ENCODE measurements around the gene BCAT1.
"Not testable (repeated sequence)": the region's sequence is repeated elsewhere in the genome, so short reads cannot be mapped to it uniquely, and the experiment has no call there.

The BCAT1 gene

DNA sequence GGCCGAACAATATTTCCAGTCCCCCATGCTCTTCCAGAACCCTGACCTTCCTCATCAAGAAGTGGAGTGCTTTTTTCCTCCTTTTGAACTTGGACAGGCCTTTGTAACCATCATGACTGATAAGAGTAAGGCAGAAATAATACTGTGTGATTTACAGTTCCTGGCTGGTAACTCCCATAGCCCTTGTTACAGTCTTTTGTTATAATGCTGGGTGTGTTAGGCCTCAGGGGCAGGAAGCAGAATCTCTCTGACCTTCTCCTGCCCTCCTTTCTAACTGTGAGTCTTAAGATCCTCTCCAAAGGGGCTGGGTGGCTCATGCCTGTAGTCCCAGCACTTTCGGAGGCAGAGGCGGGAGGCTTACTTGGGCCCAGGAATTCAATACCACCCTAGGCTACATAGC is 59.5 kb downstream of the BCAT1 start:
- no peaks in the 10 kb centered on the region for H3K9me3 Mint-ChIP-seq
- H3K27me3 Mint-ChIP-seq = no peaks in the 10 kb centered on the region
- H3K27ac Mint-ChIP-seq = no peak overlapping the region
- H3K4me3 Mint-ChIP-seq = no peak overlapping the region
- CTCF ChIA-PET = no interaction called here
- H3K4me1 Mint-ChIP-seq = no peaks in the 10 kb centered on the region
- DNase-seq = no peak
- H3K36me3 Mint-ChIP-seq = no peaks in the 10 kb centered on the region

DNA sequence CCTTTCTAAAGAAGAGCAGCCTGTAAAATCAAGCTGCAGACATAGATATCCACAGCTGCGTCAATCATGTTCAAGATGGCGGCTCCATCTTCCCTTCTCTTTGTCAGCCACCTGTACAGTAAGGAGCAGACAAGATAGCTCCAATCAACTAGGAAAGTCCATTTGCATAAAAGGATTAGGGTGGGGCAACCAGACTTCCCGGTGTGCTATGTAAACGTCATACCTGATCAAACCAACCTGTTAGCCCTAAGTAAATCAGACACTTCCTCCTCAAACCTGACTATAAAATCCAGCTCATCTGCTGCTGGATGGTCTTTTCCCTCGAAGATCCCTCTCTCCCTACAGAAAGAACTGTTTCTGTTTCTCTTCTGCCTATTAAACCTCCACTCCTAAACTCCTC is 60.1 kb downstream of the BCAT1 start:
- Mint-ChIP-seq H3K4me1 (no peaks in the 10 kb centered on the region), H3K4me3 (no peak overlapping the region), H3K9me3 (no peaks in the 10 kb centered on the region), H3K36me3 (no peaks in the 10 kb centered on the region), H3K27me3 (no peaks in the 10 kb centered on the region), H3K27ac (no peak overlapping the region)
- CTCF ChIA-PET = no interaction called here
- DNase-seq = no peak

- no peak for DNase-seq
Measured at GRCh38 chr12:24884911-24885310, 64.0 kb downstream of the BCAT1 start.

GRCh38 chr12:24881724-24882371 is 67.1 kb downstream of the BCAT1 start:
- Mint-ChIP-seq H3K4me3 (no peak overlapping the region), H3K27me3 (no peaks in the 10 kb centered on the region), H3K4me1 (no peaks in the 10 kb centered on the region), H3K36me3 (no peaks in the 10 kb centered on the region), H3K9me3 (no peaks in the 10 kb centered on the region), H3K27ac (no peak overlapping the region)
- DNase-seq = no peak
- CTCF ChIA-PET = no interaction called here

More at GRCh38 chr12:24884911-24885310, 64.0 kb downstream of the BCAT1 start:
- H3K9me3 Mint-ChIP-seq = no peaks in the 10 kb centered on the region
- H3K36me3 Mint-ChIP-seq = no peaks in the 10 kb centered on the region
- H3K4me3 Mint-ChIP-seq = no peak overlapping the region
- no peak overlapping the region for H3K27ac Mint-ChIP-seq
- H3K4me1 Mint-ChIP-seq = no peaks in the 10 kb centered on the region
- CTCF ChIA-PET = interaction anchor here (1.0 kb wide), 1 partner anchor 8 kb away, joined by 3 read pairs; no protein-coding TSS in a partner anchor
- no peaks in the 10 kb centered on the region for H3K27me3 Mint-ChIP-seq

GRCh38 chr12:24881227-24881626 is 67.7 kb downstream of the BCAT1 start:
- Mint-ChIP-seq H3K27ac (no peak overlapping the region), H3K36me3 (no peaks in the 10 kb centered on the region), H3K9me3 (no peaks in the 10 kb centered on the region), H3K4me3 (no peak overlapping the region), H3K27me3 (no peaks in the 10 kb centered on the region), H3K4me1 (no peaks in the 10 kb centered on the region)
- CTCF ChIA-PET = no interaction called here
- no peak for DNase-seq

DNA sequence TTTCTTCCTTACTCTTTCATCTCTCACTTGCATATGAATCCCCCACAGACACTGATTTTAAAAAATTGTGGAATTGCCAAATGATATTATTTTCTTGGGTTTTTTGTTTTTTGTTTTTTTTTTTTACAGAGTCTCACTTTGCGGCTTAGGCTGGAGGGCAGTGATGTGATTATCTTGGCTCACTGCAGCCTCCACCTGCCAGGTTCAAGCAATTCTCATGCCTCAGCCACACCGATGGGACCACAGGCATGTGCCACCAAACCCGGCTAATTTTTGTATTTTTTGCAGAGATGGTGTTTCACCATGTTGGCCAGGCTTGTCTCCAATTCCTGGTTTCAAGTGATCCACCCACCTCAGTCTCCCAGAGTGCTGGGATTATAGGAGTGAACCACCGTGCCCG is 68.2 kb downstream of the BCAT1 start:
- H3K9me3 Mint-ChIP-seq = no peaks in the 10 kb centered on the region
- H3K27ac Mint-ChIP-seq = no peak overlapping the region
- no peaks in the 10 kb centered on the region for H3K36me3 Mint-ChIP-seq
- no peaks in the 10 kb centered on the region for H3K4me1 Mint-ChIP-seq
- H3K27me3 Mint-ChIP-seq = no peaks in the 10 kb centered on the region
- no peak overlapping the region for H3K4me3 Mint-ChIP-seq
- CTCF ChIA-PET = no interaction called here
- no peak for DNase-seq

- Mint-ChIP-seq H3K4me1 (no peaks in the 10 kb centered on the region), H3K27me3 (no peaks in the 10 kb centered on the region), H3K27ac (no peak overlapping the region), H3K36me3 (no peaks in the 10 kb centered on the region), H3K4me3 (no peak overlapping the region), H3K9me3 (no peaks in the 10 kb centered on the region)
- CTCF ChIA-PET = no interaction called here
- no peak for DNase-seq
Measured at GRCh38 chr12:24879644-24880043, 69.3 kb downstream of the BCAT1 start.

DNA sequence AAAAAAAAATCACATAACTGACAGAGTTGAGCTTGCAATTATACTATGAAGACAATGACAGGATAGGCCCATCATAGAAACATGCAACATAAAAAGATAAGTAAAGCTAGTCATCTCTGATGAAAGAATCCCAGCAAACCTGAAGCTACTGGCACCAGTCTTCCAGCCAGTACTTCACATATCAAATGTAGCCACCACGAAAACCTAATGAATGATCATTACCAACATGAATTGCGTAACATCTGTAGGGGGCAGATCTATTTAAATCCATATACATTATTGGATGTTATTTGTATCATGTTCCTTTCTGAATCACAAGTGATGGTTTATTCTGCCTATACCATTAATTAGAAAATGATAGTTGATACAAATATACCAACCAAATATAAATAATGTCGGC is 73.9 kb downstream of the BCAT1 start:
- H3K27me3 Mint-ChIP-seq = no peaks in the 10 kb centered on the region
- CTCF ChIA-PET = no interaction called here
- no peak overlapping the region for H3K4me3 Mint-ChIP-seq
- H3K9me3 Mint-ChIP-seq = no peaks in the 10 kb centered on the region
- no peaks in the 10 kb centered on the region for H3K36me3 Mint-ChIP-seq
- DNase-seq = no peak
- no peak overlapping the region for H3K27ac Mint-ChIP-seq
- H3K4me1 Mint-ChIP-seq = no peaks in the 10 kb centered on the region

DNA sequence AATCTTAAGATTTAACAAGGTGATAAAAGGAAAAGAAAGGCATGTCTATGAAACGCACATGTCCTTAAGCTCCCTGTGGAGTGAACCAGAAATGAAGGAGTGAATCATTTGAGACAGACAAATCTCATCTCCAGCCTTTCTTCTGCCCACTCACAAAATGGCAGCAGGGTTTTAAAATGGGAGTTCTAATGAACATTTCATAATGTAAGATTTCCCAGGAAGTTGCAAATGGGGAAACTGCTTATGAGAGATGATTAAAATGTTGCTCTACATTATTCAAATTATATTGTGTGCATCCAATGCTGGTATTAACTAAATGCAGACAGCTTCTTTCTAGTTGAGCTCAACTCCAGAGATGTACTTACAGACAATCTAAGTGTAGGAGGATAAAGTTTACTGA is 76.7 kb downstream of the BCAT1 start:
- no peak for DNase-seq
- Mint-ChIP-seq H3K27me3 (no peaks in the 10 kb centered on the region), H3K27ac (no peak overlapping the region), H3K4me3 (no peak overlapping the region), H3K4me1 (no peaks in the 10 kb centered on the region), H3K9me3 (no peaks in the 10 kb centered on the region), H3K36me3 (no peaks in the 10 kb centered on the region)
- CTCF ChIA-PET = no interaction called here

DNA sequence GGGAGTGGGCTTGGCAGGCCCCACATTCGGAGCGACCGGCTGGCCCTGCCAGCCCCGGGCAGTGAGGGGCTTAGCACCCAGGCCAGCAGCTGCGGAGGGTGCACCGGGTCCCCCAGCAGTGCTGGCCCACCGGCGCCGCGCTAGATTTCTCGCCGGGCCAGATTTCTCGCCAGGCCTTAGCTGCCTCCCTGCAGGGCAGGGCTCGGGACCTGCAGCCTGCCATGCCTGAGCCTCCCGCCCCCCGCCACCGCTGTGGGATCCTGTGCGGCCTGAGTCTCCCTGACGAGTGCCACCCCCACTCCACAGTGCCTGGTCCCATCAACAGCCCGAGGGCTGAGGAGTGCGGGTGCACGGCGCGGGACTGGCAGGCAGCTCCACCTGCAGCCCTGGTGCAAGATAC is 82.8 kb downstream of the BCAT1 start:
- H3K27me3 Mint-ChIP-seq, CTCF ChIA-PET, H3K27ac Mint-ChIP-seq, H3K36me3 Mint-ChIP-seq, DNase-seq, H3K4me3 Mint-ChIP-seq, H3K4me1 Mint-ChIP-seq, H3K9me3 Mint-ChIP-seq: not testable (repeated sequence)

GRCh38 chr12:24864796-24865125 is 84.1 kb downstream of the BCAT1 start:
- CTCF ChIA-PET = no interaction called here
- Mint-ChIP-seq H3K27me3 (no peaks in the 10 kb centered on the region), H3K27ac (no peak overlapping the region), H3K4me1 (peaks cover 2% of the 10 kb centered on the region), H3K4me3 (no peak overlapping the region), H3K9me3 (peaks cover 2% of the 10 kb centered on the region), H3K36me3 (no peaks in the 10 kb centered on the region)
- DNase-seq = no peak

- no peaks in the 10 kb centered on the region for H3K27me3 Mint-ChIP-seq
- H3K4me1 Mint-ChIP-seq = peaks cover 2% of the 10 kb centered on the region
- no peak for DNase-seq
- H3K36me3 Mint-ChIP-seq = no peaks in the 10 kb centered on the region
- H3K9me3 Mint-ChIP-seq = peaks cover 2% of the 10 kb centered on the region
- H3K27ac Mint-ChIP-seq = no peak overlapping the region
- H3K4me3 Mint-ChIP-seq = no peak overlapping the region
- CTCF ChIA-PET = interaction anchor here (1.5 kb wide), 1 partner anchor 10 kb away, joined by 3 read pairs; no protein-coding TSS in a partner anchor
Measured at GRCh38 chr12:24861766-24862540, 86.9 kb downstream of the BCAT1 start.

DNA sequence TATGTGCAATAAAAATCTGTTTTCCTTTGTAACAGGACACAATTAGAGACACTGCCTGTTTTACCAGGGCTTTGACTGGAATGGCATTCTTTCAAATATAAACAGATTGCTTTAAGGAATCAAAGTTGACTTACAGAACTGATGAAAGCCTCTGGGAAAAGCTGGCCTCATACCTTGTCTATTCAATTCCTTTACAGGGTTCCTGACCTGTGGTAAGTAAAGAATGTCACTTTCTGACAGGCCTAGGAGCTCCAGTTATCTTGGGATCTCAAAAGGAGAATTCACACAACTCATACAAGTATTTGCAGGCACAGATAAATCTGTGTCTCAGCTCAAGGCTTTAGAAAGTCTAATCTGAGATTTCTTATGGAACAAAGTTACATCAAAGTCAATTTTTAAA is 88.4 kb downstream of the BCAT1 start:
- Mint-ChIP-seq H3K9me3 (no peaks in the 10 kb centered on the region), H3K4me1 (peaks cover 2% of the 10 kb centered on the region), H3K4me3 (no peak overlapping the region), H3K27me3 (no peaks in the 10 kb centered on the region), H3K27ac (no peak overlapping the region), H3K36me3 (no peaks in the 10 kb centered on the region)
- CTCF ChIA-PET = no interaction called here
- DNase-seq = no peak

DNA sequence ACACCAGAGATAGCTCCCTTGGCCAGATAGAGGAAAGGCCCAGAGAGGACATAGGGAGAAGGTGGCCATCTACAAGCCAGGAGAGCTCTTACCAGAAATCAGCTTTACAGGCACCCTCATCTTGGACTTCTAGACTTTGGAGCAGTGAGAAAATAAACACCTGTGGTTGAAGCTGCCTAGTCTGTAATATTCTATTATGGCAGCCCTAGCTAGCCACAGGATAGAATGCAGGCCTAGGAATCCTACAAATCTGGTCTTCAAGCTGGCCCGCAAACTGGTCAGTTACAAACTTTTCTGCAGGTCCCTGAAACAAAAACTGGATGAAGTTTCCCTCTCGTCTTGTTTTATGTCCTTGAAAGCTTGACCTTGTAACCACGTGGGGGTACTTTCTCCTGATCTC is 92.4 kb downstream of the BCAT1 start:
- Mint-ChIP-seq H3K9me3 (no peaks in the 10 kb centered on the region), H3K4me3 (no peak overlapping the region), H3K27me3 (no peaks in the 10 kb centered on the region), H3K4me1 (no peaks in the 10 kb centered on the region), H3K36me3 (no peaks in the 10 kb centered on the region), H3K27ac (no peak overlapping the region)
- no peak for DNase-seq
- CTCF ChIA-PET = no interaction called here

DNA sequence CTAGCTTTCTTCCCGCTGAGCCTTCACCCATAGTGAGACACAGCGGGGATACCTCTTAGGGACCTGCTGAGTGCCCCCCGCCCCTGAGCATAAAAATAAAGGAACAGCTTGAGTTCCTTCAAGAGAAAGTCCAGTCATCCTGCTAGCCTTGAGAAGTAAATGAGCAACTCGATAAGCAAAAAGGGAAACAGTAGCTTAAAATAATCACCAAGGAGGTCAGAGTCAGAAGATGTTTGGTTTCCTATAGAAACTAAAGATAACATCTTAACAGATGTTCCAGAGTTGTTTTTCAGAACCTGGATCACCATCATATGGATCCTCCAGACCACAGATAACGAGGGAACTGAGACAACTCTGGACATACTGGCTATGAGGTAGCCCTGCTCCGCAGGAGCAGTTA is 94.0 kb downstream of the BCAT1 start:
- CTCF ChIA-PET = no interaction called here
- Mint-ChIP-seq H3K9me3 (no peaks in the 10 kb centered on the region), H3K27me3 (no peaks in the 10 kb centered on the region), H3K27ac (no peak overlapping the region), H3K4me3 (no peak overlapping the region), H3K36me3 (no peaks in the 10 kb centered on the region), H3K4me1 (no peaks in the 10 kb centered on the region)
- no peak for DNase-seq

All from activated naive CD4-positive, alpha-beta T cell treated with anti-CD3 and anti-CD28 coated beads, Interleukin-2, amount 10 ng/mL, durations not matched to agents 7 days and 5 days (primary cell).